K562 (cell line): Measurements from ENCODE around the gene SPINT3. TPM values are rescaled to one million over a fixed set of nuclear protein-coding genes. Genes with fewer than 3 reads are reported as not detected.

Experiments
- ATAC-seq: fragments of 200-7000 bp; cut with Tn5 transposase; 3 replicates; pipeline ENCODE4 v1.9.1; 2020; ENCODE audit warnings: moderate library complexity
- BruUV-seq: library from RNA; stranded (reverse); fragments of 400-500 nt; replicated peaks from 2 replicates; lab custom pipeline; 2021; lab: Mats Ljungman, UMichigan
- CTCF ChIA-PET: fragments of 300-600 bp; formaldehyde crosslinking; extraction: SDS; loops from one replicate; lab custom pipeline; 2021; ENCODE audit warnings: low intra/inter-chr PET ratio; lab: Yijun Ruan, JAX
- POLR2A ChIA-PET: fragments of 300-600, 350-650 bp; sonication (Branson Sonifier 250); formaldehyde crosslinking; extraction: SDS; loops from one replicate; lab custom pipeline; 2021; ENCODE audit warnings: antibody characterized with exemption, inconsistent platforms; lab: Yijun Ruan, JAX
- DNase-seq, 4 experiments: peaks; one replicate each; pipeline versions ENCODE4 v3.0.0 to v3.0.0-alpha.2; 2011 to 2018; ENCODE audit warnings: low spot score in 3 of 4, mixed read lengths in 3 of 4; ENCODE audit errors: extremely low read depth in 1 of 4
- FAIRE-seq: peaks from 2 replicates; lab custom pipeline; 2011; peaks lifted over from hg19 to GRCh38; lab: Jason Lieb, UNC
- H2AFZ ChIP-seq: 2 replicates; pipeline ENCODE4 v1.6.0; 2011; ENCODE audit warnings: low read depth, low read length, control low read depth, inconsistent platforms
- H3K27ac ChIP-seq: fragments of 200-600 bp; 3 replicates; pipeline ENCODE4 v1.8.0; 2011; ENCODE audit warnings: low read depth, mild to moderate bottlenecking, control low read depth, inconsistent platforms, low read length, moderate library complexity, mixed read lengths; ENCODE audit errors: extremely low read depth
- H3K27me3 ChIP-seq, 2 experiments: fragments of 300-600 bp in 1 of 2; 2 replicates in 1 of 2; 3 replicates in 1 of 2; pipeline versions ENCODE4 v1.6.0 to v1.8.0; 2011; ENCODE audit warnings: inconsistent platforms in 2 of 2, low read length in 2 of 2, mild to moderate bottlenecking in 1 of 2, mixed read lengths in 1 of 2, moderate library complexity in 1 of 2; ENCODE audit not compliant: control insufficient read depth in 2 of 2, insufficient read depth in 2 of 2
- H3K36me3 ChIP-seq: fragments of 300-600 bp; 3 replicates; pipeline ENCODE4 v1.8.0; 2011; ENCODE audit warnings: mild to moderate bottlenecking, low read length, inconsistent platforms; ENCODE audit not compliant: control insufficient read depth, insufficient read depth
- H3K4me1 ChIP-seq, 2 experiments: fragments of 200-600 bp in 1 of 2; replicated peaks in 1 of 2; 2 replicates in 1 of 2; 3 replicates in 1 of 2; pipeline versions ENCODE4 v1.5.1 to v1.8.0; 2011; ENCODE audit warnings: inconsistent platforms in 2 of 2, low read length in 2 of 2, mild to moderate bottlenecking in 1 of 2, mixed read lengths in 1 of 2, moderate library complexity in 1 of 2; ENCODE audit not compliant: control insufficient read depth in 2 of 2, insufficient read depth in 2 of 2
- H3K4me2 ChIP-seq: 2 replicates; pipeline ENCODE4 v1.6.1; 2011; ENCODE audit warnings: low read length, control low read depth, inconsistent platforms, mixed read lengths; ENCODE audit not compliant: insufficient read depth
- H3K4me3 ChIP-seq: fragments of 200-600 bp; sonication (generic), shearing (Covaris generic); 2 replicates; pipeline ENCODE4 v1.5.1; 2016; ENCODE audit warnings: control low read depth, inconsistent platforms
- H3K79me2 ChIP-seq: fragments of 200-600 bp; 3 replicates; pipeline ENCODE4 v1.8.0; 2011; ENCODE audit warnings: low read length, inconsistent platforms; ENCODE audit not compliant: control insufficient read depth, insufficient read depth
- H3K9ac ChIP-seq, 2 experiments: 2 replicates each; pipeline versions ENCODE4 v1.6.0 to v1.6.1; 2011; ENCODE audit warnings: low read depth in 2 of 2, low read length in 2 of 2, control low read depth in 1 of 2, inconsistent platforms in 1 of 2, mild to moderate bottlenecking in 1 of 2, mixed read lengths in 1 of 2; ENCODE audit not compliant: insufficient read depth in 1 of 2
- H3K9me1 ChIP-seq: one replicate; pipeline ENCODE4 v1.6.0; 2011; ENCODE audit warnings: inconsistent platforms, mild to moderate bottlenecking, low read length, moderate library complexity; ENCODE audit not compliant: control insufficient read depth, insufficient read depth
- H3K9me3 ChIP-seq: replicated peaks from 2 replicates; pipeline ENCODE4 v1.5.1; 2011; ENCODE audit warnings: low read depth, low read length, inconsistent platforms; ENCODE audit not compliant: control insufficient read depth, insufficient read depth
- H4K20me1 ChIP-seq: replicated peaks from 2 replicates; pipeline ENCODE4 v1.6.1; 2011; ENCODE audit warnings: low read length, inconsistent platforms, mixed read lengths; ENCODE audit not compliant: control insufficient read depth, insufficient read depth
- BMI1 ChIP-seq: fragments of 150-350 bp; IDR thresholded peaks from 2 replicates; pipeline ENCODE4 v1.6.1; 2014; ENCODE audit warnings: low read length
- NR3C1 ChIP-seq: sonication (generic); formaldehyde crosslinking; IDR thresholded peaks from 2 replicates; pipeline ENCODE4 v1.8.1; 2022; ENCODE audit warnings: missing genetic modification reagents
- TGIF2 ChIP-seq: sonication (generic); formaldehyde crosslinking; IDR thresholded peaks from 2 replicates; pipeline ENCODE4 v1.8.1; 2022; ENCODE audit warnings: mild to moderate bottlenecking, missing genetic modification reagents, moderate library complexity
- ZNF561 ChIP-seq: fragments of 450-650 bp; formaldehyde crosslinking; conservative IDR thresholded peaks from 2 replicates; pipeline ENCODE4 v1.4.0; 2020; ENCODE audit warnings: mild to moderate bottlenecking, moderate library complexity
- WGBS: fragments of 100-300 bp; shearing (Covaris generic); methylation state at CpG from one replicate; pipeline ENCODE4 v1.1.6; 2016; ENCODE audit warnings: low coverage, mixed read lengths; ENCODE audit not compliant: insufficient coverage; ENCODE audit errors: missing lambda C conversion rate; 5-methylcytosine and 5-hydroxymethylcytosine counted together
- in situ Hi-C: fragments of 300-500 bp; cut with MboI; formaldehyde crosslinking; loops from 4 replicates; pipeline ENCODE4 v1.15.0; 2018; ENCODE audit warnings: inconsistent platforms, mixed read lengths
- intact Hi-C: fragments of 100-400 bp; cut with micrococcal nuclease; formaldehyde crosslinking; loops from 2 replicates; pipeline ENCODE4 v1.14.2; 2022
- polyA plus RNA-seq, 8 experiments: library from polyadenylated mRNA; depleted of rRNA in 4 of 8; stranded (reverse) in 5 of 8; unstranded in 3 of 8; fragments of >200 nt; fragmentation: Nextera tagmentation in 2 of 8; fragmentation: Illumina TruSeq in 1 of 8; extraction: Ambion mirVana in 2 of 8; extraction: Trizol in 1 of 8; gene quantifications; 2 replicates each; pipeline versions ENCODE4 v1.2.1 to v1.2.3, GENCODE V29; 2011 to 2014; ENCODE audit warnings: inconsistent platforms in 1 of 8, missing spikeins in 1 of 8
- total RNA-seq, 7 experiments: library from RNA; depleted of rRNA in 6 of 7; stranded (reverse); fragments of >200 nt in 6 of 7; fragmentation: Illumina TruSeq in 2 of 7; extraction: Trizol in 2 of 7; gene quantifications; 2 replicates each; pipeline versions ENCODE4 v1.2.1 to v1.2.3, GENCODE V29; 2011 to 2021; ENCODE audit warnings: low replicate concordance in 1 of 7
- TF ChIP-seq, protein P1 (sequence below): fragments of 250-450 bp; sonication (Bioruptor Pico); IDR thresholded peaks from 2 replicates; pipeline ENCODE4 v1.8.0; 2021; ENCODE audit warnings: moderate library complexity, mild to moderate bottlenecking, inconsistent platforms

Gene SPINT3
- total and polyA plus RNA-seq, 9 of the 15 experiments (the other 6 are each of a cell fraction or from before 2014, with no cell fraction given), result not detected

DNA sequence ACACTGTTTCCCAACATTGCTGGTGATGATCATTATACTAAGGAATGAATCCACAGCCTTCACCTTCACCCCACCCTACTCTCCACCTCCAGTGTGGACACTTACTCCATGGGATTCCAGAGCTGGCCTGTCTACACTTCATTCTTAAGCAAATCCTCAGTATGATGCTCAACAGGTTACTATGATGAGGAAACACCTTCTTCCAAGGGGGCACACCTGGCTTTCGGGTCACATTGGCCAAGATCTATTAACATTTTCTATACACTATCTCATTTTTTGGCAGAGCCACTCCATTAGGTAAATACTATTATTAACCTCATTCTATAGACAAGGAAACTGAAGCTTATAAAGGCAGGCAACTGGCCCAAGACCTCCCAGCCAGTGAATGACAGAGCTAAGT lies 39.8 kb upstream of the SPINT3 start:
- H3K9me1 ChIP-seq, result no peaks in the 10 kb centered on the region
- FAIRE-seq, result no peak
- intact Hi-C loops (no loop called here), in situ Hi-C loops (no loop called here)
- no peak overlapping the region for H3K9ac ChIP-seq
- H2AFZ ChIP-seq, result no peak overlapping the region
- H3K36me3 ChIP-seq, result no peaks in the 10 kb centered on the region
- no peak for DNase-seq
- CTCF ChIA-PET, result no interaction called here
- no peak for ATAC-seq
- H3K4me1 ChIP-seq, result no peaks in the 10 kb centered on the region
- no peak overlapping the region for H3K27ac ChIP-seq
- TF ChIP-seq ZNF561 (CRISPR knock-in tag) (no peak), BMI1 (no peak), NR3C1 (CRISPR knock-in tag) (no peak), TGIF2 (no peak)
- TF ChIP-seq, protein P1, sequence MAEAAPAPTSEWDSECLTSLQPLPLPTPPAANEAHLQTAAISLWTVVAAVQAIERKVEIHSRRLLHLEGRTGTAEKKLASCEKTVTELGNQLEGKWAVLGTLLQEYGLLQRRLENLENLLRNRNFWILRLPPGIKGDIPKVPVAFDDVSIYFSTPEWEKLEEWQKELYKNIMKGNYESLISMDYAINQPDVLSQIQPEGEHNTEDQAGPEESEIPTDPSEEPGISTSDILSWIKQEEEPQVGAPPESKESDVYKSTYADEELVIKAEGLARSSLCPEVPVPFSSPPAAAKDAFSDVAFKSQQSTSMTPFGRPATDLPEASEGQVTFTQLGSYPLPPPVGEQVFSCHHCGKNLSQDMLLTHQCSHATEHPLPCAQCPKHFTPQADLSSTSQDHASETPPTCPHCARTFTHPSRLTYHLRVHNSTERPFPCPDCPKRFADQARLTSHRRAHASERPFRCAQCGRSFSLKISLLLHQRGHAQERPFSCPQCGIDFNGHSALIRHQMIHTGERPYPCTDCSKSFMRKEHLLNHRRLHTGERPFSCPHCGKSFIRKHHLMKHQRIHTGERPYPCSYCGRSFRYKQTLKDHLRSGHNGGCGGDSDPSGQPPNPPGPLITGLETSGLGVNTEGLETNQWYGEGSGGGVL (CRISPR knock-in tag), result no peak
- 0% methylated on average over 1 of the region's 1 CpG for WGBS
- H3K4me2 ChIP-seq, result no peak overlapping the region
- H3K79me2 ChIP-seq, result no peaks in the 10 kb centered on the region
- peaks cover 0 to 5% of the 10 kb centered on the region in 2 experiments; a peak in 1 of 5 replicates for H3K27me3 ChIP-seq
- no peaks in the 10 kb centered on the region for H3K9me3 ChIP-seq
- POLR2A ChIA-PET, result no interaction called here
- H4K20me1 ChIP-seq, result no peaks in the 10 kb centered on the region
- H3K4me3 ChIP-seq, result no peak overlapping the region
- BruUV-seq, result no TSS peak
